DND-41 (cell line): ENCODE measurements around the gene SLC39A10.
A peak's percentile ranks its signal among the peaks of the same experiment; 100 is the strongest.

ENCODE experiments used
- ATAC-seq: fragments of 200-7000 bp; cut with Tn5 transposase; 3 replicates; pipeline ENCODE4 v1.9.1; 2021; ENCODE audit warnings: low read depth; ENCODE audit not compliant: insufficient read depth
- DNase-seq: peaks from one replicate; pipeline ENCODE4 v3.0.0-alpha.2; 2020
- H2AFZ ChIP-seq: 2 replicates; pipeline ENCODE4 v1.6.0; 2012; ENCODE audit warnings: low read depth, low read length
- H3K27ac ChIP-seq: 2 replicates; pipeline ENCODE4 v1.5.1; 2012; ENCODE audit warnings: low read length, inconsistent platforms
- H3K27me3 ChIP-seq: fragments of 200-600 bp; sonication (generic); 2 replicates; pipeline ENCODE4 v1.6.0; 2012; ENCODE audit warnings: low read length, mild to moderate bottlenecking, inconsistent platforms; ENCODE audit not compliant: insufficient read depth, poor library complexity
- H3K36me3 ChIP-seq: 2 replicates; pipeline ENCODE4 v1.5.1; 2012; ENCODE audit warnings: low read length, inconsistent platforms; ENCODE audit not compliant: insufficient read depth
- H3K4me1 ChIP-seq: 2 replicates; pipeline ENCODE4 v1.5.1; 2012; ENCODE audit warnings: mild to moderate bottlenecking, low read length; ENCODE audit not compliant: insufficient read depth
- H3K4me2 ChIP-seq: 2 replicates; pipeline ENCODE4 v1.6.0; 2012; ENCODE audit warnings: mild to moderate bottlenecking, moderate library complexity, low read length, inconsistent platforms; ENCODE audit not compliant: insufficient read depth
- H3K4me3 ChIP-seq, 2 experiments: fragments of 200-600 bp in 1 of 2; shearing (Covaris generic) in 1 of 2; 2 replicates each; pipeline ENCODE4 v1.5.1; 2012 to 2016; ENCODE audit warnings: inconsistent platforms in 2 of 2, low read length in 2 of 2, mild to moderate bottlenecking in 2 of 2, low read depth in 1 of 2, moderate library complexity in 1 of 2
- H3K79me2 ChIP-seq: 2 replicates; pipeline ENCODE4 v1.6.0; 2012; ENCODE audit warnings: low read length, inconsistent platforms; ENCODE audit not compliant: insufficient read depth
- H3K9ac ChIP-seq: 2 replicates; pipeline ENCODE4 v1.6.0; 2012; ENCODE audit warnings: low read depth, mild to moderate bottlenecking, inconsistent platforms, low read length, moderate library complexity
- H3K9me3 ChIP-seq: 2 replicates; pipeline ENCODE4 v1.5.1; 2012; ENCODE audit warnings: low read length, moderate library complexity, mild to moderate bottlenecking, inconsistent platforms; ENCODE audit not compliant: insufficient read depth, severe bottlenecking
- H4K20me1 ChIP-seq: 2 replicates; pipeline ENCODE4 v1.6.0; 2012; ENCODE audit warnings: low read length; ENCODE audit not compliant: insufficient read depth
- CTCF ChIP-seq: IDR thresholded peaks from 2 replicates; pipeline ENCODE4 v1.5.1; 2012; ENCODE audit warnings: borderline replicate concordance, low read length, moderate library complexity, mild to moderate bottlenecking; ENCODE audit not compliant: poor library complexity, severe bottlenecking; ENCODE audit errors: extremely low read depth
- EZH2 ChIP-seq: IDR thresholded peaks from 3 replicates; pipeline ENCODE4 v1.6.1; 2012; ENCODE audit warnings: borderline replicate concordance, low read depth, mild to moderate bottlenecking, moderate library complexity, low read length, inconsistent platforms; ENCODE audit not compliant: severe bottlenecking

SLC39A10 gene, protein sequence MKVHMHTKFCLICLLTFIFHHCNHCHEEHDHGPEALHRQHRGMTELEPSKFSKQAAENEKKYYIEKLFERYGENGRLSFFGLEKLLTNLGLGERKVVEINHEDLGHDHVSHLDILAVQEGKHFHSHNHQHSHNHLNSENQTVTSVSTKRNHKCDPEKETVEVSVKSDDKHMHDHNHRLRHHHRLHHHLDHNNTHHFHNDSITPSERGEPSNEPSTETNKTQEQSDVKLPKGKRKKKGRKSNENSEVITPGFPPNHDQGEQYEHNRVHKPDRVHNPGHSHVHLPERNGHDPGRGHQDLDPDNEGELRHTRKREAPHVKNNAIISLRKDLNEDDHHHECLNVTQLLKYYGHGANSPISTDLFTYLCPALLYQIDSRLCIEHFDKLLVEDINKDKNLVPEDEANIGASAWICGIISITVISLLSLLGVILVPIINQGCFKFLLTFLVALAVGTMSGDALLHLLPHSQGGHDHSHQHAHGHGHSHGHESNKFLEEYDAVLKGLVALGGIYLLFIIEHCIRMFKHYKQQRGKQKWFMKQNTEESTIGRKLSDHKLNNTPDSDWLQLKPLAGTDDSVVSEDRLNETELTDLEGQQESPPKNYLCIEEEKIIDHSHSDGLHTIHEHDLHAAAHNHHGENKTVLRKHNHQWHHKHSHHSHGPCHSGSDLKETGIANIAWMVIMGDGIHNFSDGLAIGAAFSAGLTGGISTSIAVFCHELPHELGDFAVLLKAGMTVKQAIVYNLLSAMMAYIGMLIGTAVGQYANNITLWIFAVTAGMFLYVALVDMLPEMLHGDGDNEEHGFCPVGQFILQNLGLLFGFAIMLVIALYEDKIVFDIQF

GRCh38 chr2:195656859-195657633 lies at the start of gene SLC39A10:
Gene SLC39A10, plus strand, starts transcription at chr2:195657226. Its CDS starts 22,817 bp downstream, at chr2:195680043.
- no peaks in the 10 kb centered on the region for H3K27me3 ChIP-seq
- H3K4me2 ChIP-seq, result peak within 1 kb of the TSS; percentile 62
- no peaks in the 10 kb centered on the region for H3K9me3 ChIP-seq
- H3K9ac ChIP-seq, result peak within 1 kb of the TSS; percentile 100
- TF ChIP-seq EZH2 (no peak), CTCF (peak; percentile 38)
- peak within 1 kb of the TSS; percentile 68 for H2AFZ ChIP-seq
- peak; percentile 68 for ATAC-seq
- H3K79me2 ChIP-seq, result peaks cover 63% of the 10 kb centered on the region
- peaks cover 27% of the 10 kb centered on the region for H3K36me3 ChIP-seq
- H3K27ac ChIP-seq, result peak within 1 kb of the TSS; percentile 96
- H3K4me3 ChIP-seq, result peak within 1 kb of the TSS; percentile 60 to 90
- H3K4me1 ChIP-seq, result peaks cover 47% of the 10 kb centered on the region
- H4K20me1 ChIP-seq, result no peaks in the 10 kb centered on the region
- peak; percentile 97 for DNase-seq

DNA sequence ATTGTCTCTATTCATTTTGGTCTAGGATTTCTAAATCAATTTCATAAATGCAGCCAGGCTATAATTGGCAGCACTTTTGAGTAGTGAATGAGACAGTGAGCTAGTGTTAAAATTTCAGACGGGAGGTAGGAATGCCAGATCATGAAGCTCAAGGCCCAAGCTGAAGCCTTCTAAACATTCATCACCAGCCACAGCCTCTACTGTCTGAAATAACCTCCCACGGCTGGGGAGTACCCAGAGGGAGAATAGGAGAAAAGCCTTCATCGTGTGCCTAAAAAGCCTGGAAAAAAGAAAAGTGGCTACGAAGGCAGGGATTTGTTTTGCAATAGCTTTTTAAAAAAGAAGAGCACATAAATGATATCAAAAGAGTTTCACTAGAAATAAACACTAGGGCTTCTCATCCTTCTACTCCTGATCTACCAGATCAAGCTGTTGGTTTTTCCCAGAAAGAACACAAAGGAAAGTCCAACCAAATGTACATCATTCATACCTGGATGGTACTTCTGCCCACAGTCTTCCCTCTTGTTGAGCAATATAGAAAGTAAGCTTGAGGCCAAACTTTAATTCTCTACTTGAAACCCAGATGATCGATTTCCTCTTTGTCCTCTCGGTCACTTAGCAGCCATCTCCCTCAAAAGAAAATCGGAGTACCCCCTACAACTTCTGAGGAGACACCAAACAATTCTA lies 48.1 kb upstream of the SLC39A10 start:
- H3K9ac ChIP-seq, result no peak overlapping the region
- H3K4me3 ChIP-seq, result no peak overlapping the region
- ATAC-seq, result no peak

More for the DNA sequence above, 48.1 kb upstream of the SLC39A10 start:
- no peaks in the 10 kb centered on the region for H3K9me3 ChIP-seq
- no peak overlapping the region for H2AFZ ChIP-seq
- no peaks in the 10 kb centered on the region; the same call in 1 of the 2 replicates for H3K36me3 ChIP-seq
- no peak overlapping the region for H3K4me2 ChIP-seq
- no peaks in the 10 kb centered on the region for H3K27me3 ChIP-seq
- no peak for TF ChIP-seq CTCF
- TF ChIP-seq EZH2, result no peak
- no peaks in the 10 kb centered on the region for H3K4me1 ChIP-seq
- DNase-seq, result no peak
- H3K79me2 ChIP-seq, result no peaks in the 10 kb centered on the region
- H3K27ac ChIP-seq, result no peak overlapping the region
- no peaks in the 10 kb centered on the region for H4K20me1 ChIP-seq
